HG02840 (cell line): Measurements from ENCODE around the gene OR2AG1.
A peak's percentile ranks its signal among the peaks of the same experiment; 100 is the strongest.

ENCODE experiments used
- ATAC-seq: cut with Tn5 transposase; IDR thresholded peaks from one replicate; pipeline ENCODE4 v1.9.1; 2021; ENCODE audit warnings: mild to moderate bottlenecking, moderate library complexity, moderate number of reproducible peaks; ENCODE audit not compliant: unreplicated experiment, low FRiP score

Gene OR2AG1, protein sequence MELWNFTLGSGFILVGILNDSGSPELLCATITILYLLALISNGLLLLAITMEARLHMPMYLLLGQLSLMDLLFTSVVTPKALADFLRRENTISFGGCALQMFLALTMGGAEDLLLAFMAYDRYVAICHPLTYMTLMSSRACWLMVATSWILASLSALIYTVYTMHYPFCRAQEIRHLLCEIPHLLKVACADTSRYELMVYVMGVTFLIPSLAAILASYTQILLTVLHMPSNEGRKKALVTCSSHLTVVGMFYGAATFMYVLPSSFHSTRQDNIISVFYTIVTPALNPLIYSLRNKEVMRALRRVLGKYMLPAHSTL

DNA sequence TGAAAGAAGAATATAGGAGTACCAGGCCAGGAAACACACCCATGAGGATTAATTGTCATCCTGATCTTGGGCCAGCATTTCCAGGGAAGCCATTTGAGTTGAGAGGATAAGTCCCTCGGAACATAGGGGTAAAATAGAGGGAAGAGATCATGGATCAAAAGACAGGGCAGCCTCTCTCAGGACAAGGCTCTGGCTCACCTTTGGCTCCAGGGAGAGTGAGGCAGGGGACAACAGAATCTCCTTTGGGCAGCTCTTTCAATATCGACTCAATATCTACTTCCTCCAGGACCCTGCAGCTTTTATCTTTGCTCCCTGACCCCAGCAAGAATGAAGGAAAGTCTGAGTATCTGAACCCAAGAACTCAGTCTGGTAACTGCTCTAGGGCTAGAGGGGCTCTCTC, at the start of gene OR2AG1:
Gene OR2AG1 (plus strand): TSS at position 301 of the 400 bp plus-strand sequence. CDS start 2,018 bp downstream, outside the sequence.
- ATAC-seq = no peak

DNA sequence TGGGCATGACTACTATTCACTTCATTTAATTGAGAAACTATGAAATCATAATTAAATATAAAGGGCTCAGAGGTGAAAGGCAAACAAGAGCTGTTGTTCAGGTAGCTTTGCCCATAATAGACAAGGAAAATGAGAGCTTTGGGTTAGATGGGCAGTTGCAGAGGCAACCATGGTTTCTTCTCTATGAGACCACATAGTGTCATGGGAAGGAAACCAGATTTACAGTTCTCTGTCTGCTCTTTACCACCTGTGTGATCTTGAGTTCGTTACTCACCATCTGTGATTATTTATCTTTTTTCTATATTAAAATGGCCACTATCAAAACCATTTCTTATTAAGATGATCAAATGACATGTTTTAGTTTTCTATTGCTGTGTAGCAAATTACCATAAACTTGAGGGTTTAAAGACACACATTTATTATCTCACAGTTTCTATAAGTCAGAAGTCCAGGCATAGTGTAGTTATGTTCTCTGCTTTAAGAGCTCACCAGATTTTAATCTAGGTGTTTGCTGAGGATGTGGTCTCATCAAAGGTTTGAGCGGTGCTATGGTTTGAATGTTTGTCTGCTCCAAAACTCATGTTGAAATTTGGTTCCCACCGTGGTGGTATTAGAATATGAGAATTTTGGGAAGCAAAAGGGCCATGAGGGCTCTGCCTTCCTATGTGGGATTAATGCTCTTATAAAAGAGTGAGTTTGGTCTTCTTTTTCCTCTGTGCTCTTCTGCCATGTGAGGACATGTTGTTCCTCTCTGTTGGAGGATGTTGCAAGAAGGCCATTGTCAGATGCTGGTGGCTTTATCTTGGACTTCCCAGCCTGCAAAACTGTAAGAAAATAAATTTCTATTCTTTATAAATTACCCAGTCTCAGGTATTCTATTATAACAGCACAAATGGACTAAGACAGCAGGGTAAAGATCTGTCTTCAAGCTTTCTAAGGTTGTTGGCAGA, 49.2 kb upstream of the OR2AG1 start:
- no peak for ATAC-seq

DNA sequence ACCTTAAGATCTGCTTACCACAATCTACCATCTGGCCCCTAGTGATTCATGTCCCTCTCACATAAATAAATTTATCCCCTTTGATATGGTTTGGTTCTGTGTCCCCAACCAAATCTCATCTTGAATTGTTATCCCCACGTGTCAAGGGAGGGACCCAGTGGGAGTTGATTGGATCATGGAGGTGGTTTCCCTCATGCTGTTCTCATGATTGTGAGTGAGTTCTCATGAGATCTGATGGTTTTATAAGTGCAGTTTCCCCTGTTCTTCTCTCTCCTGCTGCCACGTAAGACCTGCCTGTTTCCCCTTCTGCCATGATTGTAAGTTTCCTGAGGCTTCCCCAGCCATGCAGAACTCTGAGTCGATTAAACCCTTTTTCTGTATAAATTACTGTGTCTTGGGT, 48.2 kb upstream of the OR2AG1 start:
- no peak for ATAC-seq

GRCh38 chr11:6735306-6735705, 47.5 kb upstream of the OR2AG1 start:
- ATAC-seq = no peak

- no peak for ATAC-seq
These were observed 46.2 kb upstream of the OR2AG1 start for GRCh38 chr11:6736495-6737121.

DNA sequence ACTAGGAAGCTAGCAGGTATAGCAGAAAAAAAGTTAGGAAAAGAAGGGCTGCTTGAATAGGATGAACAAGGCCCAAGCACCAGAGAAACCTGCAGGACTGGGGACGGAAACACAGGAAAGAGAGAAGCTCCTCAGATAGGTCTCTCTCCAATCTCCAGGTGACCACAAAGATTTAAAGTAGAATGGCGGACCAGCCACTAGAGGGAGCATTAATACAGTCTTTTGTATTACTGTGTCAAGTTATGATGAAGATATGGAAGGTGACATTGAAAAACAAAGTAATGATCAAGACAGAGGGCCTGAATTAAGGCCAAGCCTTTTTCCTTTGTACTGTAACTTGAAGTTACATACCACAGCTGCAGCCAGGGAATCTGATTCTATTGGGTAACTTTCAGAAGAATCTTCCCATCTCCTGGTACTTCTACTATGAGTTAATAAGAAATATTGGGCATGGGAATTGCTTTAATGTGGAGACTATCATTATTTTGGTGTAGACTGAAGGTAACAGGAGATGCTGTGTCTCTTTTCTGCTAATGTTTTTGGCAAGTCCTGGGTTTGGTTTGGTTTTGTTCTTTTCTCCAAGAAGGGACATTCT, 44.9 kb upstream of the OR2AG1 start:
- ATAC-seq = peak; percentile 64

DNA sequence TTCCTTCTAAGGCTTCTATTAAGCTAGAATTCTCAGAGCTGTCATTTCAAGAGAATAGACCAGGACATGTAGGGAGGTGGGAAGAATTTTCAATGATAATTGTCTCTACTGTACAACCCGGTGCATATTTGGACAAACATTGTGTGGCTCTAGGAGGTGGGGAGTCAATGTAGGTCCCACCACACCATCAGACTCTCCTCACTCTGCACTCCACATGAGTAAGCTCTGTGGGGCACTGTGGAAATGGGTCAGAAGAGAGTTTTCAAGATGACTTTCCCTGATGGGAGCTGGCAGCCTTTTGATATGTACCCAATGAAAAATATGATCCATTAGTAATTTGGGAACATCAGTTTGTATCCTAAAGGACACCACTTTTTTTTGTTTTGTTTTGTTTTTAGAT, 44.2 kb upstream of the OR2AG1 start:
- ATAC-seq = no peak

DNA sequence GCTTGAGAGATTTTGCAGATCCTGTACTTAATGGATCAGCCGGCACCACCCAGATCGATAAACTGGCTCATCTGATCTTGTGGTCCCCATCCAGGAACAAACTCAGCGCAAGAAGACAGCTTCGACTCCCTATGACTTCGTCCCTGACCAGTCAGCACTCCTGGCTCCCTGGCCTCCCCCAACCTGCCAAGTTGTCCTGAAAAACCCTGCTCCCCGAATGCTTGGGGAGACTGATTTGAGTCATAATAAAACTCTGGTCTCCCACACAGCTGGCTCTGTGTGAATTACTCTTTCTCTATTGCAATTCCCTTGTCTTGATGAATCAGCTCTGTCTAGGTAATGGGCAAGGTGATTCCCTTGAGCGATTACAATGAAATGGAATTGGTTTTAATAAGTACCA, 40.6 kb upstream of the OR2AG1 start:
- no peak for ATAC-seq

DNA sequence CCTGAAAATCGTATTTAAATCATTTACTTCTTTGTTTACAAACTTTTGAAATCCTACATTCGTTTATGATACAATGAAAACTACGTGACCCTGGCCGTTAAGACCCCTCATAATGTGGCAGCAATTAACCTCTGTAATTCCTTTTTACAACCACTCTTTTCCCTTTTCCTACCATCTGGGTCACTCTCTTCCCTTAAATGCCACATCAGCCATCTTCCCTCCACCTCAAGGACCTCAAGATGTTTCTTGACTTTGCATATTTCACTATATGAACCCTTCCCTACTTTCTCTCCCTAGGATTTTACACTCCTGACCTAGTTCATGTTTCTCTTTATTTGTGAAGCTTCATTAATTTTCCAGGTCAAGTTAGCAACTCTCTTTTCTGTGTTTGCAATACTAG, 37.8 kb upstream of the OR2AG1 start:
- ATAC-seq = no peak

DNA sequence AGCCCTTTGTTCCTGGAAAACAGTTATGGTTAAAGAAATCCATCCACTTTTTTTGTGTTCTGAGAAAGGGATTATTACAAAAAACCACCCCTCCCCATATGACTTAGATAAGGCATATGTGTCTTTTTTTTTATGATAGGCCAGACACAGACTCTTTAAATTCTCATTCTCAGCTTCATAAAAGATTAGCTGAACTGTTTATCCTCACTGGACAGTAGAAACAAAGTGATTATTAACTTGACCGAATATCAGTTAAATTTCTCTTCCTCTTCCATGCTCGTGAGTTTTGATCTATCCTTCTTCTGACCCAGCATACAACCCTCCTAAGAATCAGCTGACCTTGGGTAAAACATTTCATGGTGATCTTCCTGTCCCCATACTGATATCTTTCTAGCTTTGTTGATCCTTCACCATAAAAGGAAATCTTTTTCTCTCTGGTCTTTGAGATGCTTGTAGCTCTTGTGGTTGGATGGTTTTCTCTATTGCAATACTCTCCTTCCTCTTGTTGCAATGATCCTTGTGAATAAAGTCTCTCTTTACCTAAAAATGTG, 37.3 kb upstream of the OR2AG1 start:
- ATAC-seq = peak; percentile 59

GRCh38 chr11:6746086-6746618, 36.7 kb upstream of the OR2AG1 start:
- peak; percentile 67 for ATAC-seq

DNA sequence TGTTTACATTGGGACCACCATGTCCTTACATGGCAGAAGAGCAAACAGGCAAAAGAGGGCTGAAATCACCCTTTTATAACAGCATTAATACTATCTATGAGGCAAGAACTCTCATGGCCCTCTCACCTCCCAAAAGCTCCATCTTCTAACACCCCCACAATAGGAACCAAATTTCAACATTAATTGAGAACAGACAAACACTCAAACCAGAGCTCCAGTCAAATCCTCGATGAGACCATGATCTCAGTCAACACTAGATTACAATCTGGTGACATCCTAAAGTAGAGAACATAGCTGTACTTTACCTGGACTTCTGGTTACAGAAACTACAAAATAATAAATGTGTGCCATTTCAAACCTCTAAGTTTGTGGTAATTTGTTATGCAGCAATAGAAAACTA, 36.2 kb upstream of the OR2AG1 start:
- ATAC-seq = peak; percentile 17

GRCh38 chr11:6747097-6747668, 35.6 kb upstream of the OR2AG1 start:
- ATAC-seq = no peak

DNA sequence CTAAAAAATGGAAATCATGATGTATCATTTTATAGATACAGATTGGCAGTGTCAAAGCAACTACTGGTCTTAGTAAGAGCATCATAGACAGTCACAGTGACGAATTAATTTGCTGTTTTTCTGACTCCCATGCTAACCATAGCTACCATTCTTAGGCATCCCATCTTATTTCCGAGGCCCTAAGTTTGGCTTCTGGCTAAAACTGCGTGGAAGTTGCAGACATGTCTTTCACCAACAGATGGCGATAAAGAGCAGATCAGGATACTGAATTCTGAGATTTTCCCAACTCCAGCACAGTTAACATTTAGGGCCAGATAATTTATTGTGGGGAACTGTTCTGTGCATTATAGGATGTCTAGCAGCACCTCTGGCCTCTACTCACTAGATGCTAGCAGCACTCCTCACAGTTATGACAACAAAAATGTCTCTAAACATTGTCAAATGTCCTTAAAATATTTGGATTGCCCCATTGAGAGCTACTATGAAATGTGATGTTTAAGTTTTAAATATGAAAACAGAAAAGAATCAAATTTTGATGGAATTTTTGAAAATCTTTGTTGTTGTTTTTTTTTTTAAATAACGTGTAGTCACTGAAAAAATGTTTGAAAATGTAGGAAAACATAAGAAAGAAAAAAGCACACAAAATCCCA, 27.4 kb upstream of the OR2AG1 start:
- ATAC-seq = no peak

DNA sequence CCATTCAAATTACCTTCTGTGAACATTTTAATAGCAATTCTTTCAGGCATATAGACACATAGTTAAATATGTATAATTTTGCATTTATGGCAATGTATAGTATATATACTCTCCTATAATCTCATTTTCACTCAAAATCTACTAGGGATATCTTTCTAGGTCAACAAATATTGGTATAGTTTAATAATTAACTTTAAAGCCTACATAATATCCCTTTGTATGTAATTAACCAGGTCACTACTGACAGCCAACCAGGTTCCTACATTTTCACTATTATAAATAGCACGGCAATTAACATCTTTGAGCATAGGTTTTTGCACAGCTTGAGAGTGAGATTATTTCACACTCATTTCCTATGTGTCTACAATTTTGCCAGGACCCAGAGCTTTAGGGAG, 26.9 kb upstream of the OR2AG1 start:
- ATAC-seq = no peak

- no peak for ATAC-seq
These were observed 25.4 kb upstream of the OR2AG1 start for GRCh38 chr11:6757373-6757967.

GRCh38 chr11:6771926-6772893, 10.6 kb upstream of the OR2AG1 start, which contains the start of gene OR2AG2:
Gene OR2AG2, minus strand, starts transcription at chr11:6771976. Its CDS starts 3,019 bp downstream, at chr11:6768957.
- peak; percentile 77 for ATAC-seq

GRCh38 chr11:6778518-6778917, 4.3 kb upstream of the OR2AG1 start:
- ATAC-seq = no peak
